Neural cell (in vitro differentiated cells): ENCODE data around the gene SOS1. TPM values are rescaled to one million over a fixed set of nuclear protein-coding genes. Genes with fewer than 3 reads are reported as not detected.

Experiments
- H2AFZ ChIP-seq: fragments of 200-600, 300-800 bp; sonication (generic), shearing (Covaris generic); 2 replicates; pipeline ENCODE4 v1.6.0; 2014; ENCODE audit warnings: low read depth, mild to moderate bottlenecking, antibody characterized with exemption, low read length, moderate library complexity
- H3F3A ChIP-seq: fragments of 200-600 bp; shearing (Covaris generic); 2 replicates; pipeline ENCODE4 v1.6.1; 2016; ENCODE audit warnings: mild to moderate bottlenecking, moderate library complexity, mixed read lengths, antibody characterized with exemption, low read length; ENCODE audit not compliant: insufficient read depth, poor library complexity, severe bottlenecking
- H3K27ac ChIP-seq: fragments of 200-600, 300-800 bp; sonication (generic), shearing (Covaris generic); 2 replicates; pipeline ENCODE4 v1.5.1; 2014; ENCODE audit warnings: mild to moderate bottlenecking, low read length, moderate library complexity
- H3K27me3 ChIP-seq: fragments of 300-800, 200-600 bp; sonication (generic), shearing (Covaris generic); 2 replicates; pipeline ENCODE4 v1.6.0; 2014; ENCODE audit warnings: mild to moderate bottlenecking, low read depth, low read length, moderate library complexity; ENCODE audit not compliant: insufficient read depth
- H3K36me3 ChIP-seq: fragments of 300-800, 200-600 bp; sonication (generic), shearing (Covaris generic); 2 replicates; pipeline ENCODE4 v1.5.1; 2014; ENCODE audit warnings: mild to moderate bottlenecking, antibody characterized with exemption, low read length, moderate library complexity; ENCODE audit not compliant: insufficient read depth
- H3K4me2 ChIP-seq: fragments of 300-800, 200-600 bp; sonication (generic), shearing (Covaris generic); 2 replicates; pipeline ENCODE4 v1.6.0; 2014; ENCODE audit warnings: mild to moderate bottlenecking, low read length
- H3K4me3 ChIP-seq: fragments of 300-800, 200-600 bp; sonication (generic), shearing (Covaris generic); 2 replicates; pipeline ENCODE4 v1.5.1; 2014; ENCODE audit warnings: mild to moderate bottlenecking, low read length, moderate library complexity
- H3K79me2 ChIP-seq: fragments of 200-600 bp; shearing (Covaris generic); replicated peaks from 2 replicates; pipeline ENCODE4 v1.6.0; 2014; ENCODE audit warnings: mild to moderate bottlenecking, low read length, moderate library complexity; ENCODE audit not compliant: insufficient read depth
- H3K9ac ChIP-seq: fragments of 300-800, 200-600 bp; sonication (generic), shearing (Covaris generic); 2 replicates; pipeline ENCODE4 v1.6.1; 2016; ENCODE audit warnings: mild to moderate bottlenecking, low read length, mixed read lengths
- H3K9me2 ChIP-seq: fragments of 200-600 bp; shearing (Covaris generic); 2 replicates; pipeline ENCODE4 v1.6.1; 2016; ENCODE audit warnings: mild to moderate bottlenecking, low read length, mixed read lengths; ENCODE audit not compliant: insufficient read depth
- H3K9me3 ChIP-seq: fragments of 200-600, 300-800 bp; sonication (generic), shearing (Covaris generic); 2 replicates; pipeline ENCODE4 v1.6.1; 2016; ENCODE audit warnings: mild to moderate bottlenecking, mixed run types, low read length, moderate library complexity, mixed read lengths
- H4K20me1 ChIP-seq: fragments of 200-600 bp; shearing (Covaris generic); 2 replicates; pipeline ENCODE4 v1.6.1; 2016; ENCODE audit warnings: mild to moderate bottlenecking, mixed run types; ENCODE audit not compliant: insufficient read depth
- EP300 ChIP-seq: fragments of 450-650 bp; conservative IDR thresholded peaks from 2 replicates; pipeline ENCODE4 v1.6.1; 2014; ENCODE audit warnings: antibody characterized with exemption, mild to moderate bottlenecking, moderate library complexity; ENCODE audit not compliant: poor library complexity, severe bottlenecking
- EZH2 ChIP-seq: fragments of 200-600, 300-800 bp; shearing (Covaris generic), sonication (generic); IDR thresholded peaks from 2 replicates; pipeline ENCODE4 v1.6.1; 2014; ENCODE audit warnings: antibody characterized with exemption, low read length, borderline replicate concordance, mild to moderate bottlenecking; ENCODE audit not compliant: insufficient read depth, poor library complexity, severe bottlenecking
- MXI1 ChIP-seq: fragments of 450-650 bp; conservative IDR thresholded peaks from 2 replicates; pipeline ENCODE4 v1.6.1; 2014; ENCODE audit warnings: antibody characterized with exemption, mild to moderate bottlenecking; ENCODE audit not compliant: poor library complexity, severe bottlenecking
- POLR2AphosphoS5 ChIP-seq: IDR thresholded peaks from 2 replicates; pipeline ENCODE4 v1.6.1; 2012
- RAD21 ChIP-seq: fragments of 450-650 bp; conservative IDR thresholded peaks from 2 replicates; pipeline ENCODE4 v1.6.1; 2014; ENCODE audit warnings: antibody characterized with exemption, mild to moderate bottlenecking, moderate library complexity
- SMC3 ChIP-seq: fragments of 450-650 bp; conservative IDR thresholded peaks from 2 replicates; pipeline ENCODE4 v1.6.1; 2014; ENCODE audit warnings: antibody characterized with exemption, mild to moderate bottlenecking, moderate library complexity; ENCODE audit not compliant: poor library complexity
- TAF1 ChIP-seq: IDR thresholded peaks from 2 replicates; pipeline ENCODE4 v1.6.1; 2012; ENCODE audit warnings: low read depth
- polyA plus RNA-seq: library from polyadenylated mRNA; depleted of rRNA; stranded (reverse); fragments of >200 nt; gene quantifications from 2 replicates; pipeline ENCODE4 v1.2.3, GENCODE V29; 2014
- TF ChIP-seq, protein P1 (sequence below): IDR thresholded peaks from 2 replicates; pipeline ENCODE4 v1.6.1; 2012; ENCODE audit warnings: borderline replicate concordance
- TF ChIP-seq, protein P2 (sequence below): fragments of 450-650 bp; IDR thresholded peaks from 2 replicates; pipeline ENCODE4 v1.5.1; 2014; ENCODE audit warnings: antibody characterized with exemption, mild to moderate bottlenecking, moderate library complexity; ENCODE audit not compliant: poor library complexity, severe bottlenecking

Gene SOS1
- polyA plus RNA-seq, 1 donor from 2014 or later: 19.0 TPM

DNA sequence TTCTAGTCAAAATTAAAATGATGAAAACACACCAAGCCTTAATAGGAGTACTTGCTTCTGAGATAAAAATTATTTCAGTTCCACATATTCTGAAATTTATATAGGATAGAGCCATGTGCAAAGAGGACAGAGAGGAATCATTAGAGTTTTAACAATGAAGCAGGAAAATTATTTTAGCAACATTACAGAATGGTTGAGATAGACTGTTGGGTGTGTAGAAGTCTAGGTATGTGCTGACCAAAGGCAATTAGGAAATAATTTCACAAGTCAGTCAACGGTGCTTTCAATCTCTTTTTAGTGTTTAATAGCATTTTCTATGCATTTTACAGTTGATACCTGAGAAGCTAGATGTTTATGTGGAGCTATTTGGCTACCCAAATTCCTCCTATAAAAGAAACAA is 25.2 kb downstream of the SOS1 start:
- Histone ChIP-seq H3K27ac (no peak overlapping the region), H3K9ac (no peak overlapping the region), H3K36me3 (no peaks in the 10 kb centered on the region), H3F3A (no peaks in the 10 kb centered on the region), H4K20me1 (no peaks in the 10 kb centered on the region), H3K27me3 (no peaks in the 10 kb centered on the region), H3K4me3 (no peak overlapping the region), H3K79me2 (peaks cover 74% of the 10 kb centered on the region), H3K9me3 (no peaks in the 10 kb centered on the region), H2AFZ (no peak overlapping the region), H3K4me2 (no peak overlapping the region), H3K9me2 (no peaks in the 10 kb centered on the region)
- TF ChIP-seq POLR2AphosphoS5 (no peak), RAD21 (no peak), SMC3 (no peak), MXI1 (no peak), TAF1 (no peak), EZH2 (no peak), EP300 (no peak)
- TF ChIP-seq, protein P1, sequence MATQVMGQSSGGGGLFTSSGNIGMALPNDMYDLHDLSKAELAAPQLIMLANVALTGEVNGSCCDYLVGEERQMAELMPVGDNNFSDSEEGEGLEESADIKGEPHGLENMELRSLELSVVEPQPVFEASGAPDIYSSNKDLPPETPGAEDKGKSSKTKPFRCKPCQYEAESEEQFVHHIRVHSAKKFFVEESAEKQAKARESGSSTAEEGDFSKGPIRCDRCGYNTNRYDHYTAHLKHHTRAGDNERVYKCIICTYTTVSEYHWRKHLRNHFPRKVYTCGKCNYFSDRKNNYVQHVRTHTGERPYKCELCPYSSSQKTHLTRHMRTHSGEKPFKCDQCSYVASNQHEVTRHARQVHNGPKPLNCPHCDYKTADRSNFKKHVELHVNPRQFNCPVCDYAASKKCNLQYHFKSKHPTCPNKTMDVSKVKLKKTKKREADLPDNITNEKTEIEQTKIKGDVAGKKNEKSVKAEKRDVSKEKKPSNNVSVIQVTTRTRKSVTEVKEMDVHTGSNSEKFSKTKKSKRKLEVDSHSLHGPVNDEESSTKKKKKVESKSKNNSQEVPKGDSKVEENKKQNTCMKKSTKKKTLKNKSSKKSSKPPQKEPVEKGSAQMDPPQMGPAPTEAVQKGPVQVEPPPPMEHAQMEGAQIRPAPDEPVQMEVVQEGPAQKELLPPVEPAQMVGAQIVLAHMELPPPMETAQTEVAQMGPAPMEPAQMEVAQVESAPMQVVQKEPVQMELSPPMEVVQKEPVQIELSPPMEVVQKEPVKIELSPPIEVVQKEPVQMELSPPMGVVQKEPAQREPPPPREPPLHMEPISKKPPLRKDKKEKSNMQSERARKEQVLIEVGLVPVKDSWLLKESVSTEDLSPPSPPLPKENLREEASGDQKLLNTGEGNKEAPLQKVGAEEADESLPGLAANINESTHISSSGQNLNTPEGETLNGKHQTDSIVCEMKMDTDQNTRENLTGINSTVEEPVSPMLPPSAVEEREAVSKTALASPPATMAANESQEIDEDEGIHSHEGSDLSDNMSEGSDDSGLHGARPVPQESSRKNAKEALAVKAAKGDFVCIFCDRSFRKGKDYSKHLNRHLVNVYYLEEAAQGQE: no peak
- TF ChIP-seq, protein P2, sequence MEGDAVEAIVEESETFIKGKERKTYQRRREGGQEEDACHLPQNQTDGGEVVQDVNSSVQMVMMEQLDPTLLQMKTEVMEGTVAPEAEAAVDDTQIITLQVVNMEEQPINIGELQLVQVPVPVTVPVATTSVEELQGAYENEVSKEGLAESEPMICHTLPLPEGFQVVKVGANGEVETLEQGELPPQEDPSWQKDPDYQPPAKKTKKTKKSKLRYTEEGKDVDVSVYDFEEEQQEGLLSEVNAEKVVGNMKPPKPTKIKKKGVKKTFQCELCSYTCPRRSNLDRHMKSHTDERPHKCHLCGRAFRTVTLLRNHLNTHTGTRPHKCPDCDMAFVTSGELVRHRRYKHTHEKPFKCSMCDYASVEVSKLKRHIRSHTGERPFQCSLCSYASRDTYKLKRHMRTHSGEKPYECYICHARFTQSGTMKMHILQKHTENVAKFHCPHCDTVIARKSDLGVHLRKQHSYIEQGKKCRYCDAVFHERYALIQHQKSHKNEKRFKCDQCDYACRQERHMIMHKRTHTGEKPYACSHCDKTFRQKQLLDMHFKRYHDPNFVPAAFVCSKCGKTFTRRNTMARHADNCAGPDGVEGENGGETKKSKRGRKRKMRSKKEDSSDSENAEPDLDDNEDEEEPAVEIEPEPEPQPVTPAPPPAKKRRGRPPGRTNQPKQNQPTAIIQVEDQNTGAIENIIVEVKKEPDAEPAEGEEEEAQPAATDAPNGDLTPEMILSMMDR: no peak

DNA sequence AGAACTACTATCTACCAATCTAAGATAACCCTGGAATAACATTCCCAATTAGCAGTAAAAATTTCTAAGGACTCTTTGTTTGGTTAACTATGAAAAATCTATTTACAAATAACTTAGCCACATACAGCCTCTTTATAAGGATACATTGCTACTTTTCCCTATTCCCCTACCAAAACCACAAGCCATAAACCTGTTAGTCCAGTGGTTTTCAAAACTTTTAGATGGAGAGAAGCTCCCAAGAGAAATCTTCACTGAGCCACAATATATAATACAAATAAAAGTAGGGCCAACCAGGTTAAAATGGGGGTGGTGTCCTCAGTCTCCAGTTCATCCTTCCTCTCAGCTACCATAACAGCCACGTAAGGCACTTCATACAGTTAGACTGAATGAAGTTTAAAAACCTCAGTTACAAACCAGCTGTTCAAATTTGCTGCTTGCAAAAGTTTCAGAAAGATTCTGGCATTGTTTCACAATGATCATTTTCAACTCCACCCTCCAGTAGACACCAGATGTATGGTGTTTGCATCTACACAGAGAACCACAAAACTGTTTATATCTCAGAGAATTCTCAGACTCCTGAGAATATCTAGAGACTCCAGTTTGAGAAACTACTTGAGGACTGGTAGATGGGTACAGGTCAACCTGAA is 26.0 kb downstream of the SOS1 start:
- Histone ChIP-seq H3K4me2 (no peak overlapping the region), H3K79me2 (peaks cover 76% of the 10 kb centered on the region)
- TF ChIP-seq EP300 (no peak), TAF1 (no peak), MXI1 (no peak), SMC3 (no peak)
- TF ChIP-seq, protein P1: no peak

More for the DNA sequence above, 26.0 kb downstream of the SOS1 start:
- Histone ChIP-seq H3K27me3 (no peaks in the 10 kb centered on the region), H3K4me3 (no peak overlapping the region), H3K27ac (no peak overlapping the region), H3K9me2 (no peaks in the 10 kb centered on the region), H3F3A (no peaks in the 10 kb centered on the region), H3K36me3 (no peaks in the 10 kb centered on the region), H3K9ac (no peak overlapping the region), H4K20me1 (no peaks in the 10 kb centered on the region), H2AFZ (no peak overlapping the region), H3K9me3 (no peaks in the 10 kb centered on the region)
